A172 (cell line): ENCODE measurements around the gene BABAM2. TPM values are rescaled to one million over a fixed set of nuclear protein-coding genes. Genes with fewer than 3 reads are reported as not detected.

Source experiments
- DNase-seq: peaks from one replicate; pipeline ENCODE4 v3.0.0-alpha.2; 2015; ENCODE audit warnings: low spot score
- total RNA-seq: library from RNA; depleted of rRNA; stranded (reverse); fragments of >200 nt; shearing (Covaris generic); gene quantifications from 2 replicates; pipeline ENCODE4 v1.2.3, GENCODE V29; 2014

BABAM2 gene
- total RNA-seq, 1 experiment from 2014 or later, result 36.5 TPM

GRCh38 chr2:28119631-28120030, 229.1 kb downstream of the BABAM2 start:
- DNase-seq, result no peak

- DNase-seq, result peak; percentile 18
These were observed 237.9 kb downstream of the BABAM2 start for GRCh38 chr2:28128281-28128950.

GRCh38 chr2:28129955-28130695, 239.6 kb downstream of the BABAM2 start:
- peak; percentile 14 for DNase-seq

- DNase-seq, result no peak
These were observed 243.2 kb downstream of the BABAM2 start for GRCh38 chr2:28133778-28134177.

GRCh38 chr2:28134262-28134812, 243.8 kb downstream of the BABAM2 start:
- DNase-seq, result no peak

GRCh38 chr2:28134857-28135256, 244.3 kb downstream of the BABAM2 start:
- no peak for DNase-seq

GRCh38 chr2:28135324-28135723, 244.8 kb downstream of the BABAM2 start:
- no peak for DNase-seq

- DNase-seq, result no peak
These were observed 245.3 kb downstream of the BABAM2 start for GRCh38 chr2:28135799-28136198.

GRCh38 chr2:28136556-28136955, 246.0 kb downstream of the BABAM2 start:
- DNase-seq, result no peak

GRCh38 chr2:28137221-28137620, 246.7 kb downstream of the BABAM2 start:
- DNase-seq, result peak; percentile 45

GRCh38 chr2:28142386-28142785, 251.9 kb downstream of the BABAM2 start:
- peak; percentile 40 for DNase-seq

GRCh38 chr2:28148000-28148399, 257.5 kb downstream of the BABAM2 start:
- DNase-seq, result no peak

GRCh38 chr2:28148566-28148965, 258.0 kb downstream of the BABAM2 start:
- DNase-seq, result no peak

- no peak for DNase-seq
These were observed 259.8 kb downstream of the BABAM2 start for GRCh38 chr2:28150236-28150915.

GRCh38 chr2:28150994-28151393, 260.5 kb downstream of the BABAM2 start:
- DNase-seq, result no peak

- DNase-seq, result peak; percentile 65
These were observed 262.2 kb downstream of the BABAM2 start for GRCh38 chr2:28152585-28153280.

- DNase-seq, result no peak
These were observed 263.3 kb downstream of the BABAM2 start for GRCh38 chr2:28153851-28154250.

- no peak for DNase-seq
These were observed 264.6 kb downstream of the BABAM2 start for GRCh38 chr2:28155086-28155485.

- DNase-seq, result peak; percentile 40
These were observed 265.1 kb downstream of the BABAM2 start for GRCh38 chr2:28155627-28156026.

- no peak for DNase-seq
These were observed 268.3 kb downstream of the BABAM2 start for GRCh38 chr2:28158791-28159190.

GRCh38 chr2:28160986-28161425, 270.5 kb downstream of the BABAM2 start:
- peak; percentile 75 for DNase-seq

- no peak for DNase-seq
These were observed 270.9 kb downstream of the BABAM2 start for GRCh38 chr2:28161466-28161865.
